Sigmoid colon (tissue), 7 donors: ENCODE measurements around the gene KRTAP20-3. TPM values are rescaled to one million over a fixed set of nuclear protein-coding genes. Genes with fewer than 3 reads are reported as not detected.

Source experiments
- DNase-seq: peaks from one replicate; pipeline ENCODE4 v3.0.0-alpha.2; 2019
- H3K27ac ChIP-seq, 4 donors: fragments of 200-600 bp; sonication (generic); one replicate each; pipeline ENCODE4 v1.5.1; 2016 to 2019; ENCODE audit warnings: mild to moderate bottlenecking in 1 of 4
- H3K27me3 ChIP-seq, 3 donors: fragments of 200-600 bp; sonication (generic); one replicate each; pipeline ENCODE4 v1.5.1; 2019; ENCODE audit warnings: mild to moderate bottlenecking in 1 of 3
- H3K36me3 ChIP-seq, 4 donors: fragments of 200-600 bp; sonication (generic); one replicate each; pipeline ENCODE4 v1.5.1; 2016 to 2019
- H3K4me1 ChIP-seq, 4 donors: fragments of 200-600 bp; sonication (generic); one replicate each; pipeline ENCODE4 v1.5.1; 2017 to 2019
- H3K4me3 ChIP-seq, 4 donors: fragments of 200-600 bp; sonication (generic); one replicate each; pipeline ENCODE4 v1.5.1; 2017 to 2019; ENCODE audit warnings: mild to moderate bottlenecking in 2 of 4, moderate library complexity in 1 of 4
- H3K9me3 ChIP-seq, 4 donors: fragments of 200-600 bp in 3 of 4; sonication (generic) in 3 of 4; one replicate each; pipeline versions ENCODE4 v1.5.1 to v1.6.1; 2013 to 2019
- EP300 ChIP-seq, 4 donors: sonication (generic); formaldehyde crosslinking; IDR thresholded peaks; one replicate each; pipeline ENCODE4 v1.6.1; 2017; ENCODE audit warnings: antibody characterized with exemption in 4 of 4
- POLR2A ChIP-seq, 2 donors: fragments of 450-650 bp; IDR thresholded peaks; one replicate each; pipeline ENCODE4 v1.6.1; 2016; ENCODE audit warnings: antibody characterized with exemption in 2 of 2, mild to moderate bottlenecking in 2 of 2, moderate library complexity in 2 of 2
- POLR2AphosphoS5 ChIP-seq, 4 donors: sonication (generic); formaldehyde crosslinking; IDR thresholded peaks; one replicate each; pipeline ENCODE4 v1.6.1; 2017; ENCODE audit warnings: antibody characterized with exemption in 4 of 4
- WGBS, 2 donors: extraction: QIAGEN DNeasy Blood & Tissue Kit; methylation state at CpG; one replicate each; pipeline ENCODE4 v1.1.7; 2013; 5-methylcytosine and 5-hydroxymethylcytosine counted together
- intact Hi-C: fragments of 100-400 bp; cut with DNase I; formaldehyde crosslinking; loops from one replicate; pipeline ENCODE4 v1.15.1; 2023
- polyA plus RNA-seq, 3 donors: library from polyadenylated mRNA; stranded (reverse); fragments of 200-250 nt; gene quantifications; one replicate each; pipeline ENCODE4 v1.2.3, GENCODE V29; 2013
- total RNA-seq, 4 donors: library from RNA; depleted of rRNA; stranded (reverse); fragments of >200 nt; gene quantifications; one replicate each; pipeline ENCODE4 v1.1.0, GENCODE V29; 2016
- TF ChIP-seq, protein P1 (sequence below), 4 experiments: fragments of 450-650 bp in 3 of 4; fragments of 200-600 bp in 1 of 4; IDR thresholded peaks; one replicate each; pipeline ENCODE4 v1.5.1; 2016 to 2019; ENCODE audit warnings: antibody characterized with exemption in 4 of 4, mild to moderate bottlenecking in 3 of 4, moderate library complexity in 2 of 4
- donor health status: healthy with polysubstance abuse.
- donor health status: Bipolar disorder and iron deficiency.
- donor health status: healthy.

Gene KRTAP20-3
- total and polyA plus RNA-seq, 7 donors, result not detected

DNA sequence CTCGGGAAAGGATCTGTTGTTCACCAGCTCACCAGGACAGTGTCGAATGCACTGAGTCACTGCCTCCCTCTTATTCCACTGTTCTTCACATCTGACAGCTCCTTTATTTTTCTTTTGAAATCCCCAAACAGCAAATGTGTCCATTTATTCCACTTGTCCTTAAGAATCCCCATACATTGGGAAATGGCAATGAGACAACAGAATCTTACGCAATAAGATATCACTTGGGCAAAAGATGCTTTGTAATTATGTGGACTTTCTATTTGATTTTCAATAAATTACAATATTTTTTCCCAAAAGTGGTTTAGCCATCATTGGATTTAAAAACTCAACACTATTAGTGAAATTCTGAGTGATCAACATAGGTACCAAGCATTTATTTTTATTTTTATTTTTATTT lies 4.0 kb upstream of the KRTAP20-3 start:
- Histone ChIP-seq H3K4me1 (no peaks in the 10 kb centered on the region), H3K36me3 (no peaks in the 10 kb centered on the region), H3K27ac (no peak overlapping the region), H3K4me3 (no peak overlapping the region), H3K9me3 (no peaks in the 10 kb centered on the region), H3K27me3 (no peaks in the 10 kb centered on the region)
- intact Hi-C loops, result no loop called here
- 86 to 95% methylated on average over 3 of the region's 3 CpGs for WGBS, 2 donors
- DNase-seq, result no peak
- TF ChIP-seq EP300 (IDR thresholded peaks at IDR 0.05) (no peak), POLR2AphosphoS5 (IDR thresholded peaks at IDR 0.05) (no peak), POLR2A (IDR thresholded peaks at IDR 0.05) (no peak)
- TF ChIP-seq, protein P1, sequence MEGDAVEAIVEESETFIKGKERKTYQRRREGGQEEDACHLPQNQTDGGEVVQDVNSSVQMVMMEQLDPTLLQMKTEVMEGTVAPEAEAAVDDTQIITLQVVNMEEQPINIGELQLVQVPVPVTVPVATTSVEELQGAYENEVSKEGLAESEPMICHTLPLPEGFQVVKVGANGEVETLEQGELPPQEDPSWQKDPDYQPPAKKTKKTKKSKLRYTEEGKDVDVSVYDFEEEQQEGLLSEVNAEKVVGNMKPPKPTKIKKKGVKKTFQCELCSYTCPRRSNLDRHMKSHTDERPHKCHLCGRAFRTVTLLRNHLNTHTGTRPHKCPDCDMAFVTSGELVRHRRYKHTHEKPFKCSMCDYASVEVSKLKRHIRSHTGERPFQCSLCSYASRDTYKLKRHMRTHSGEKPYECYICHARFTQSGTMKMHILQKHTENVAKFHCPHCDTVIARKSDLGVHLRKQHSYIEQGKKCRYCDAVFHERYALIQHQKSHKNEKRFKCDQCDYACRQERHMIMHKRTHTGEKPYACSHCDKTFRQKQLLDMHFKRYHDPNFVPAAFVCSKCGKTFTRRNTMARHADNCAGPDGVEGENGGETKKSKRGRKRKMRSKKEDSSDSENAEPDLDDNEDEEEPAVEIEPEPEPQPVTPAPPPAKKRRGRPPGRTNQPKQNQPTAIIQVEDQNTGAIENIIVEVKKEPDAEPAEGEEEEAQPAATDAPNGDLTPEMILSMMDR (IDR thresholded peaks at IDR 0.05), result no peak

DNA sequence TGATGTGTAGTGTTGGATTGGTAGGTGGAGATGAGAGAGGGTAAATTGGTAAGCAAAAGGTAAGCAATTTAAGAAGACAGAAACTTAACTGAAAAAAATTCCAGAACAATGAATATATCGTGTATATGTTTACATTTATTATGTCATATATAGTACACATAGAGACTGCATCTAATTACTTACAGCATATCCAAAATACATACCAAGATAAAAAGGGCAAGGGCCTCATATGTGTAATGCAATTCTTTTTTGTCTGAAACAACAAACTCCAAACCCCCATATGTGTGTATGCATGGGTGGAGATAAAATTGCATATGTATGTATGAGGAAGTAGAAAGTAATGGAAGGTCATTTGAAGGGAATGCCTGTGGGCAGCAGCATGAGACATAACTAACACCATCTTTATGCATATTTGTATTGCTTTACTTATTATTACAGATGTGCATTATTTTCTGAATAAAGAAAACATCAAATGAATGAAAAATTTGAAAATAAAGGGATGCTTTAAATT lies 4.3 kb downstream of the KRTAP20-3 start:
- no peaks in the 10 kb centered on the region for H3K9me3 ChIP-seq
- no peaks in the 10 kb centered on the region for H3K4me1 ChIP-seq
- DNase-seq, result no peak
- no peaks in the 10 kb centered on the region for H3K36me3 ChIP-seq
- no peak overlapping the region for H3K27ac ChIP-seq
- intact Hi-C loops, result no loop called here
- H3K4me3 ChIP-seq, result no peak overlapping the region
- no peaks in the 10 kb centered on the region for H3K27me3 ChIP-seq
- TF ChIP-seq POLR2AphosphoS5 (IDR thresholded peaks at IDR 0.05), result no peak
- WGBS, 2 donors, result 74 to 82% methylated on average over 1 of the region's 1 CpG

- no peak overlapping the region for H3K4me3 ChIP-seq
- H3K4me1 ChIP-seq, result no peaks in the 10 kb centered on the region
- H3K27ac ChIP-seq, result no peak overlapping the region
- H3K27me3 ChIP-seq, result no peaks in the 10 kb centered on the region
- intact Hi-C loops, result no loop called here
- DNase-seq, result no peak
- H3K36me3 ChIP-seq, result no peaks in the 10 kb centered on the region
- TF ChIP-seq POLR2AphosphoS5 (IDR thresholded peaks at IDR 0.05), result no peak
- TF ChIP-seq EP300 (IDR thresholded peaks at IDR 0.05), result no peak
- TF ChIP-seq, protein P1 (IDR thresholded peaks at IDR 0.05), result no peak
- no peak for TF ChIP-seq POLR2A (IDR thresholded peaks at IDR 0.05)
- H3K9me3 ChIP-seq, result no peaks in the 10 kb centered on the region
These were observed 10.2 kb downstream of the KRTAP20-3 start for GRCh38 chr21:30652891-30653290.

- intact Hi-C loops, result no loop called here
- WGBS, 2 donors, result 74 to 81% methylated on average over 1 of the region's 1 CpG
These were observed 26.1 kb downstream of the KRTAP20-3 start for GRCh38 chr21:30668776-30669175.

GRCh38 chr21:30672985-30673650 lies 30.5 kb downstream of the KRTAP20-3 start:
- no peak for DNase-seq
- Histone ChIP-seq H3K4me3 (no peak overlapping the region), H3K27ac (no peak overlapping the region), H3K9me3 (peaks cover 0 to 14% (median 0%) of the 10 kb centered on the region in 4 donors), H3K36me3 (no peaks in the 10 kb centered on the region), H3K4me1 (no peaks in the 10 kb centered on the region), H3K27me3 (no peaks in the 10 kb centered on the region)
- TF ChIP-seq POLR2AphosphoS5 (IDR thresholded peaks at IDR 0.05), result no peak
- no peak for TF ChIP-seq EP300 (IDR thresholded peaks at IDR 0.05)
- no peak for TF ChIP-seq POLR2A (IDR thresholded peaks at IDR 0.05)
- TF ChIP-seq, protein P1 (IDR thresholded peaks at IDR 0.05), result no peak
- intact Hi-C loops, result no loop called here
- 71 to 79% methylated on average over 2 of the region's 2 CpGs for WGBS, 2 donors

More at GRCh38 chr21:30668776-30669175, 26.1 kb downstream of the KRTAP20-3 start:
- H3K36me3 ChIP-seq, result no peaks in the 10 kb centered on the region
- peaks cover 0 to 5% (median 0%) of the 10 kb centered on the region in 4 donors for H3K9me3 ChIP-seq
- no peak overlapping the region for H3K4me3 ChIP-seq
- H3K27ac ChIP-seq, result no peak overlapping the region
- no peak for TF ChIP-seq EP300 (IDR thresholded peaks at IDR 0.05)
- TF ChIP-seq POLR2A (IDR thresholded peaks at IDR 0.05), result no peak
- TF ChIP-seq, protein P1 (IDR thresholded peaks at IDR 0.05), result no peak
- no peak for TF ChIP-seq POLR2AphosphoS5 (IDR thresholded peaks at IDR 0.05)
- no peaks in the 10 kb centered on the region for H3K4me1 ChIP-seq
- no peak for DNase-seq
- H3K27me3 ChIP-seq, result no peaks in the 10 kb centered on the region
